Panc1 (cell line): Measurements from ENCODE around the gene CEP41. TPM values are rescaled to one million over a fixed set of nuclear protein-coding genes. Genes with fewer than 3 reads are reported as not detected.

Experiments used
- ATAC-seq: fragments of 200-7000 bp; cut with Tn5 transposase; 2 replicates; pipeline ENCODE4 v1.9.1; 2020; ENCODE audit warnings: mild to moderate bottlenecking, moderate library complexity
- BruUV-seq: library from RNA; stranded (reverse); fragments of 400-500 nt; replicated peaks from 2 replicates; lab custom pipeline; 2021; lab: Mats Ljungman, UMichigan
- CTCF ChIA-PET: fragments of 300-600 bp; sonication (Branson Sonifier 250); formaldehyde crosslinking; loops from one replicate; lab custom pipeline; 2022; ENCODE audit warnings: antibody characterized with exemption; lab: Charles Lee
- POLR2A ChIA-PET: fragments of 300-600 bp; sonication (Branson Sonifier 250); formaldehyde crosslinking; loops from one replicate; lab custom pipeline; 2022; ENCODE audit warnings: antibody characterized with exemption; lab: Charles Lee
- DNase-seq: peaks from one replicate; pipeline ENCODE4 v3.0.0-alpha.2; 2010; ENCODE audit warnings: low read depth, low spot score
- H3K27ac ChIP-seq: 2 replicates; pipeline ENCODE4 v1.5.1; 2011; ENCODE audit warnings: mild to moderate bottlenecking, low read length, inconsistent platforms
- H3K27me3 ChIP-seq: fragments of 200-500 bp; sonication (Bioruptor generic); 2 replicates; pipeline ENCODE4 v1.6.0; 2014; ENCODE audit warnings: low read length, inconsistent platforms; ENCODE audit not compliant: control insufficient read depth, insufficient read depth
- H3K36me3 ChIP-seq: fragments of 200-500 bp; sonication (Bioruptor generic); 2 replicates; pipeline ENCODE4 v1.5.1; 2014; ENCODE audit warnings: inconsistent platforms, mild to moderate bottlenecking, low read length, moderate library complexity; ENCODE audit not compliant: control insufficient read depth, insufficient read depth
- H3K4me1 ChIP-seq: 2 replicates; pipeline ENCODE4 v1.5.1; 2011; ENCODE audit warnings: inconsistent platforms, mild to moderate bottlenecking, low read length, moderate library complexity; ENCODE audit not compliant: control insufficient read depth, insufficient read depth
- H3K4me3 ChIP-seq, 2 experiments: 2 replicates each; pipeline ENCODE4 v1.5.1; 2011 to 2012; ENCODE audit warnings: low read depth in 2 of 2, low read length in 2 of 2, mild to moderate bottlenecking in 2 of 2, inconsistent platforms in 1 of 2, moderate library complexity in 1 of 2
- H3K9me3 ChIP-seq: fragments of 200-500 bp; sonication (Bioruptor generic); 2 replicates; pipeline ENCODE4 v1.5.1; 2014; ENCODE audit warnings: low read depth, mild to moderate bottlenecking, inconsistent platforms, low read length, moderate library complexity; ENCODE audit not compliant: control insufficient read depth, insufficient read depth
- CTCF ChIP-seq: fragments of 450-650 bp; IDR thresholded peaks from 2 replicates; pipeline ENCODE4 v1.5.1; 2017; ENCODE audit warnings: mild to moderate bottlenecking
- POLR2AphosphoS5 ChIP-seq: IDR thresholded peaks from 2 replicates; pipeline ENCODE4 v1.6.1; 2012; ENCODE audit warnings: mild to moderate bottlenecking, low read depth, low read length, moderate library complexity
- REST ChIP-seq, 2 experiments: IDR thresholded peaks; 2 replicates each; pipeline ENCODE4 v1.6.1; 2011 to 2012; ENCODE audit warnings: low read depth in 2 of 2, control low read depth in 1 of 2, low read length in 1 of 2, mild to moderate bottlenecking in 1 of 2, moderate library complexity in 1 of 2; ENCODE audit not compliant: insufficient read depth in 1 of 2
- SIN3A ChIP-seq: IDR thresholded peaks from 2 replicates; pipeline ENCODE4 v1.6.1; 2012; ENCODE audit warnings: low read depth, mild to moderate bottlenecking, low read length, moderate library complexity, borderline replicate concordance; ENCODE audit not compliant: insufficient read depth
- TCF7L2 ChIP-seq: IDR thresholded peaks from 2 replicates; pipeline ENCODE4 v1.6.1; 2011; ENCODE audit warnings: mild to moderate bottlenecking, low read depth, low read length, inconsistent platforms
- in situ Hi-C: cut with HindIII; loops from 2 replicates; pipeline ENCODE4 v1.10.0; 2016; ENCODE audit warnings: low sequenced_read_pairs, low pct_unique_long_range_greater_than_20kb
- intact Hi-C: fragments of 100-400 bp; cut with micrococcal nuclease; formaldehyde crosslinking; loops from one replicate; pipeline ENCODE4 v1.10.0; 2022; ENCODE audit not compliant: unreplicated experiment
- total RNA-seq: library from RNA; stranded (reverse); gene quantifications from one replicate; pipeline ENCODE4 v1.2.1, GENCODE V29; 2021; ENCODE audit not compliant: unreplicated experiment

CEP41 gene
- total RNA-seq, 1 experiment from 2014 or later, result 13.2 TPM

GRCh38 chr7:130361681-130362080 is 79.1 kb downstream of the CEP41 start:
- Histone ChIP-seq H3K27ac (no peak overlapping the region), H3K4me1 (peaks cover 5% of the 10 kb centered on the region), H3K9me3 (peaks cover 10% of the 10 kb centered on the region; the same call in 1 of the 2 replicates), H3K36me3 (no peaks in the 10 kb centered on the region), H3K4me3 (no peak overlapping the region), H3K27me3 (no peaks in the 10 kb centered on the region)
- CTCF ChIA-PET, result no interaction called here
- POLR2A ChIA-PET, result no interaction called here
- DNase-seq (no peak), ATAC-seq (no peak)
- in situ Hi-C loops (no loop called here), intact Hi-C loops (no loop called here)
- BruUV-seq, result no TSS peak
- no peak for TF ChIP-seq REST (IDR thresholded peaks at IDR 0.05; ENCODE audit: insufficient read depth in 1 of 2, low read depth in 2 of 2, low read length in 1 of 2)

GRCh38 chr7:130360518-130360917 is 80.3 kb downstream of the CEP41 start:
- CTCF ChIA-PET, result interaction anchor here (0.5 kb wide), 1 partner anchor 472 kb away, joined by 4 read pairs; no protein-coding TSS in a partner anchor

More at GRCh38 chr7:130360518-130360917, 80.3 kb downstream of the CEP41 start:
- no peaks in the 10 kb centered on the region for H3K27me3 ChIP-seq
- no peaks in the 10 kb centered on the region for H3K36me3 ChIP-seq
- H3K4me3 ChIP-seq, result no peak overlapping the region
- intact Hi-C loops, result no loop called here
- TF ChIP-seq CTCF (no peak), REST (IDR thresholded peaks at IDR 0.05; ENCODE audit: insufficient read depth in 1 of 2, low read depth in 2 of 2, low read length in 1 of 2) (no peak), SIN3A (no peak), POLR2AphosphoS5 (no peak), TCF7L2 (no peak)
- POLR2A ChIA-PET, result interaction anchor here (0.7 kb wide), 1 partner anchor 81 kb away, joined by 3 read pairs; no protein-coding TSS in a partner anchor
- in situ Hi-C loops, result no loop called here
- peaks cover 10% of the 10 kb centered on the region; the same call in 1 of the 2 replicates for H3K9me3 ChIP-seq
- ATAC-seq (no peak), DNase-seq (no peak)
- peaks cover 12% of the 10 kb centered on the region for H3K4me1 ChIP-seq
- no peak overlapping the region for H3K27ac ChIP-seq
- no TSS peak for BruUV-seq
